Measurements from ENCODE around the gene CA10.

DNA sequence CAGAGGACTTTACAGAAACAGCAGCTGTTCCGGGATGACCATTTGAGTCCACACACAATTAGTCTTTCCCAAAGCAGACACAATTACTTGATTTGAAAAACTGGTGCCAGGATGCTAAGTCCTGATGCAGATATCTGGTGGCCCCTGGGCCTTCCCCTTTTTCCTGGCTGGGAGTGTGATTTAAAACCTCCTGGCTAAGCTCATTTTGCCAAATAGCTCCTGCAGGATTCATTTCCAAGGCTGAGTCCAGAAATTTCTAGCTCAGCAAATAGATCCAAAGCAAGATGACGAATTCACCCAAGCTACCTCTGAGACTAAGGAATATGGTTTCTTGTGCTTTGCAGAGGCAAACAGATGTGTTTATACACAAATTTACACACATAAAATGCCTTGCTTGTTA is 422.2 kb downstream of the CA10 start:
- TF ChIP-seq POLR2AphosphoS5 (IDR thresholded peaks at IDR 0.05) (no peak), EP300 (IDR thresholded peaks at IDR 0.05) (no peak)
- TF ChIP-seq, protein P1, sequence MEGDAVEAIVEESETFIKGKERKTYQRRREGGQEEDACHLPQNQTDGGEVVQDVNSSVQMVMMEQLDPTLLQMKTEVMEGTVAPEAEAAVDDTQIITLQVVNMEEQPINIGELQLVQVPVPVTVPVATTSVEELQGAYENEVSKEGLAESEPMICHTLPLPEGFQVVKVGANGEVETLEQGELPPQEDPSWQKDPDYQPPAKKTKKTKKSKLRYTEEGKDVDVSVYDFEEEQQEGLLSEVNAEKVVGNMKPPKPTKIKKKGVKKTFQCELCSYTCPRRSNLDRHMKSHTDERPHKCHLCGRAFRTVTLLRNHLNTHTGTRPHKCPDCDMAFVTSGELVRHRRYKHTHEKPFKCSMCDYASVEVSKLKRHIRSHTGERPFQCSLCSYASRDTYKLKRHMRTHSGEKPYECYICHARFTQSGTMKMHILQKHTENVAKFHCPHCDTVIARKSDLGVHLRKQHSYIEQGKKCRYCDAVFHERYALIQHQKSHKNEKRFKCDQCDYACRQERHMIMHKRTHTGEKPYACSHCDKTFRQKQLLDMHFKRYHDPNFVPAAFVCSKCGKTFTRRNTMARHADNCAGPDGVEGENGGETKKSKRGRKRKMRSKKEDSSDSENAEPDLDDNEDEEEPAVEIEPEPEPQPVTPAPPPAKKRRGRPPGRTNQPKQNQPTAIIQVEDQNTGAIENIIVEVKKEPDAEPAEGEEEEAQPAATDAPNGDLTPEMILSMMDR (IDR thresholded peaks at IDR 0.05), result no peak
